ENCODE results near the gene CD3E.

- no peak for TF ChIP-seq CTCF (IDR thresholded peaks at IDR 0.05)
- TF ChIP-seq POLR2A (IDR thresholded peaks at IDR 0.05), result no peak
Measured at GRCh38 chr11:118320515-118320914, 16.0 kb downstream of the CD3E start.

Data from tibial nerve (tissue), 3 donors.